D721Med (cell line): ENCODE measurements around the gene MTUS2.

Experiments used
- DNase-seq: peaks from one replicate; pipeline ENCODE4 v3.0.0; 2011; ENCODE audit warnings: low spot score; ENCODE audit not compliant: insufficient read length
- FAIRE-seq: peaks from 2 replicates; lab custom pipeline; 2011; peaks lifted over from hg19 to GRCh38; lab: Jason Lieb, UNC
- CTCF ChIP-seq: IDR thresholded peaks from 2 replicates; pipeline ENCODE4 v1.5.1; 2012; ENCODE audit warnings: mild to moderate bottlenecking, control low read depth; ENCODE audit not compliant: insufficient read depth; ENCODE audit errors: missing control alignments

The MTUS2 gene

GRCh38 chr13:29436721-29437280 is 616.7 kb downstream of the MTUS2 start:
- DNase-seq (no peak), FAIRE-seq (no peak)
- no peak for TF ChIP-seq CTCF

- FAIRE-seq (no peak), DNase-seq (no peak)
- TF ChIP-seq CTCF = no peak
These were observed 618.6 kb downstream of the MTUS2 start for GRCh38 chr13:29438769-29439168.

- FAIRE-seq = no peak
- TF ChIP-seq CTCF = no peak
These were observed 619.7 kb downstream of the MTUS2 start for GRCh38 chr13:29439601-29440388.

GRCh38 chr13:29441306-29441705 is 621.2 kb downstream of the MTUS2 start:
- no peak for DNase-seq

More at GRCh38 chr13:29439601-29440388, 619.7 kb downstream of the MTUS2 start:
- DNase-seq = no peak

GRCh38 chr13:29446016-29446415 is 625.9 kb downstream of the MTUS2 start:
- FAIRE-seq (no peak), DNase-seq (no peak)
- no peak for TF ChIP-seq CTCF

More at GRCh38 chr13:29441306-29441705, 621.2 kb downstream of the MTUS2 start:
- FAIRE-seq = no peak
- TF ChIP-seq CTCF = no peak

GRCh38 chr13:29448174-29448573 is 628.0 kb downstream of the MTUS2 start:
- FAIRE-seq (no peak), DNase-seq (no peak)

More at GRCh38 chr13:29448174-29448573, 628.0 kb downstream of the MTUS2 start:
- TF ChIP-seq CTCF = no peak
